ENCODE results near the gene DOLK.
"Not testable (repeated sequence)": the region's sequence is repeated elsewhere in the genome, so short reads cannot be mapped to it uniquely, and the experiment has no call there.

Gene DOLK

GRCh38 chr9:128979111-128979510 is 31.7 kb upstream of the DOLK start:
- TF ChIP-seq CTCF (IDR thresholded peaks at IDR 0.05; ENCODE audit: control insufficient read depth, extremely low read depth, insufficient read depth), result no peak
- H3K4me3 ChIP-seq (ENCODE audit: low read depth, low read length), result no peak overlapping the region
- DNase-seq (ENCODE audit: low read depth), result no peak

GRCh38 chr9:128972956-128973355 is 25.6 kb upstream of the DOLK start:
- DNase-seq (ENCODE audit: low read depth), result no peak
- TF ChIP-seq CTCF (IDR thresholded peaks at IDR 0.05; ENCODE audit: control insufficient read depth, extremely low read depth, insufficient read depth), result no peak
- no peak overlapping the region for H3K4me3 ChIP-seq (ENCODE audit: low read depth, low read length)

GRCh38 chr9:128969491-128969890 is 22.1 kb upstream of the DOLK start:
- no peak overlapping the region for H3K4me3 ChIP-seq (ENCODE audit: low read depth, low read length)
- no peak for TF ChIP-seq CTCF (IDR thresholded peaks at IDR 0.05; ENCODE audit: control insufficient read depth, extremely low read depth, insufficient read depth)
- no peak for DNase-seq (ENCODE audit: low read depth)

- not testable (repeated sequence) for H3K4me3 ChIP-seq (ENCODE audit: low read depth, low read length); DNase-seq (ENCODE audit: low read depth)
Observed at GRCh38 chr9:128961403-128961802, 14.0 kb upstream of the DOLK start.

- no peak for TF ChIP-seq CTCF (IDR thresholded peaks at IDR 0.05; ENCODE audit: control insufficient read depth, extremely low read depth, insufficient read depth)
- no peak for DNase-seq (ENCODE audit: low read depth)
- H3K4me3 ChIP-seq (ENCODE audit: low read depth, low read length), result peak overlapping the region; percentile 99
Observed at GRCh38 chr9:128947277-128947526, 201 bp downstream of the DOLK start.

- TF ChIP-seq CTCF (IDR thresholded peaks at IDR 0.05; ENCODE audit: control insufficient read depth, extremely low read depth, insufficient read depth), result no peak
- peak overlapping the region; percentile 99 for H3K4me3 ChIP-seq (ENCODE audit: low read depth, low read length)
- peak; percentile 14 for DNase-seq (ENCODE audit: low read depth)
Observed at GRCh38 chr9:128946571-128947276, 679 bp downstream of the DOLK start.

- no peak for DNase-seq (ENCODE audit: low read depth)
- TF ChIP-seq CTCF (IDR thresholded peaks at IDR 0.05; ENCODE audit: control insufficient read depth, extremely low read depth, insufficient read depth), result no peak
- H3K4me3 ChIP-seq (ENCODE audit: low read depth, low read length), result peak overlapping the region; percentile 99
Observed at GRCh38 chr9:128945798-128946501, 1.5 kb downstream of the DOLK start.

- DNase-seq (ENCODE audit: low read depth); H3K4me3 ChIP-seq (ENCODE audit: low read depth, low read length): not testable (repeated sequence)
Observed at GRCh38 chr9:128944966-128945365, 2.4 kb downstream of the DOLK start.

Data from LNCaP clone FGC (cell line).